ENCODE data around the gene BSPRY.
A peak's percentile ranks its signal among the peaks of the same experiment; 100 is the strongest.

The BSPRY gene

DNA sequence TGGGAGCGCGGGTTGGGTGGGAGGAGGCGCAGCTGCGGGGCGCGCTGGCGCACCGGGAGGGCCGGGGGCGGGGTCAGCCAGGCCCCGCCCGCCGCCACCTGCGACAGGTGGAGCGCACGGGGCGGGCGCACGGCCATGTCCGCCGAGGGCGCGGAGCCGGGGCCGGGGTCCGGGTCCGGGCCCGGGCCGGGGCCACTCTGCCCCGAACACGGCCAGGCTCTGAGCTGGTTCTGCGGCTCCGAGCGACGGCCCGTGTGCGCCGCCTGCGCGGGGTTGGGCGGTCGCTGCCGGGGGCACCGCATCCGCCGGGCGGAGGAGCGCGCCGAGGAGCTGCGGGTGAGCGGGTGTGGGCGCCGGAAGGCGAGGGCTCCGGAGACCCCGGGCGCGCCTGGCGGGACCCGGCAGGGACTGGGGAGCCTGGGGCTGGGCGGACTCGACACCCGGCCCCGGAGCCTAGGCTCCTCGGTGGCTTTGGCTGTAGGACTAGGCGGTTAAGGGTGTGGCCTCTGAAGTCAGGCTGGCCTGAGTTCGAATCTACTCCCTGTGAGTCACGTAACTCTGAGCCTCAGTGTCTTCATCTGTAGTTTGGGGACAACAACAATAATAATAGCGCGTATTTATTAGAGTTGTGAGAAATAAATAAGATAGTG lies at the start of gene BSPRY (continued):
- TF ChIP-seq PATZ1 (tag by site-specific recombination; IDR thresholded peaks at IDR 0.05) (no peak), ZNF394 (tag by site-specific recombination; IDR thresholded peaks at IDR 0.05; ENCODE audit: borderline replicate concordance) (0 out of 2 replicates have a peak, but pooled peaks have one; percentile 18), GLI2 (tag by site-specific recombination; IDR thresholded peaks at IDR 0.05; ENCODE audit: borderline replicate concordance, low read depth) (no peak), ZBTB8A (tag by site-specific recombination; IDR thresholded peaks at IDR 0.05) (peak; percentile 68), ZNF398 (tag by site-specific recombination; IDR thresholded peaks at IDR 0.05) (no peak), ZNF335 (tag by site-specific recombination; conservative IDR thresholded peaks at IDR 0.05) (peak; percentile 50; the same call in 1 of the 2 replicates), ZNF2 (tag by site-specific recombination; IDR thresholded peaks at IDR 0.05) (no peak), ZNF175 (tag by site-specific recombination; IDR thresholded peaks at IDR 0.05) (no peak)

DNA sequence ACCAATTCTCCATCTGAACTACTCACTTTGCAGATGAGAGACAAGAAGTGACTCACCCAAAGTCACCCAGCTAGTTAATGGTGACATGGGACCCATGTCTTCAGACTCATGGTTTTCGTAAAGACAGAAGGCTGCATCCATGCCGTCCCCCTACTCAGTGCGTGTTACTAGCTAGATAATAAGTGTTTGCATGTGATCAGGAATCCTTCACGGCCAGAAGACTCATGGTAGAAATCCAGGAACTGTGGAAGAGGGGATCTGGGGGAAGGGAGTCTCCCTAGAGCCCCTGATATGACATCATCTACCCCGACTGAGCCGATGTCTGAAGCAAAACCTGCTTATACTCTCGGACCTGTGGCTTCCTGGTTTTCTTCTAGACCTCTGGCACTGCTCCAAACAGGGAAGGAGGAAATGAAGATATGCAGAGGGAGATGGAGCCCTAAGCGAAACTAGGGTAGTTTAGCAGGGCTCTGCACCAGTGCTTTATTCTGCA lies 49.5 kb upstream of the BSPRY start:
- TF ChIP-seq, protein P1, sequence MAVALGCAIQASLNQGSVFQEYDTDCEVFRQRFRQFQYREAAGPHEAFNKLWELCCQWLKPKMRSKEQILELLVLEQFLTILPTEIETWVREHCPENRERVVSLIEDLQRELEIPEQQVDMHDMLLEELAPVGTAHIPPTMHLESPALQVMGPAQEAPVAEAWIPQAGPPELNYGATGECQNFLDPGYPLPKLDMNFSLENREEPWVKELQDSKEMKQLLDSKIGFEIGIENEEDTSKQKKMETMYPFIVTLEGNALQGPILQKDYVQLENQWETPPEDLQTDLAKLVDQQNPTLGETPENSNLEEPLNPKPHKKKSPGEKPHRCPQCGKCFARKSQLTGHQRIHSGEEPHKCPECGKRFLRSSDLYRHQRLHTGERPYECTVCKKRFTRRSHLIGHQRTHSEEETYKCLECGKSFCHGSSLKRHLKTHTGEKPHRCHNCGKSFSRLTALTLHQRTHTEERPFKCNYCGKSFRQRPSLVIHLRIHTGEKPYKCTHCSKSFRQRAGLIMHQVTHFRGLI (tag by site-specific recombination; IDR thresholded peaks at IDR 0.05), result peak; percentile 75
- TF ChIP-seq YY2 (tag by site-specific recombination; IDR thresholded peaks at IDR 0.05), result no peak
- POLR2A ChIA-PET, result interaction anchor here (0.6 to 1.8 kb wide), 3 partner anchors 24 to 190 kb away, joined by 4 to 5 read pairs (median 5); partner anchors contain the start of genes CDC26, FKBP15, PRPF4 and SLC31A1

DNA sequence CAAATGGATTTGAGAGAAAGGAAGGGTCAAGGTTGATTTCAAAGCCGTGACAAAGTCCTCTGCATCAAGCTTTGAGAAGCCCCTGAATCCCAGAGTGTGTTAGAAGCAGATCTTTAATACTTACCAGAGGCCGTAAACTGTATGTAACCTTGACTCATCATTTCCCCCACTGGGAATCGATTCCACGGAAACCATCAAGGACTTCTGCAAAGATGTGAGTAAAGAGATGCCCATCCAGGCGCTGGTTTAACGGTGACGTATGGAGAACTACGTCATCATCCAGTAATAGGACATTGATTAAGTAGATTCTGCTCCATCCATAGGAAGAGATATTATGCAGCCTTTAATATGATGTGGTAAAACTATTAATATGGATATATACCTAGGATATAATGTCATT lies 47.8 kb upstream of the BSPRY start:
- ChIA-PET POLR2A (no interaction called here), CTCF (no interaction called here)
- H3K9me3 ChIP-seq (ENCODE audit: control insufficient read depth, insufficient read depth, low read depth, low read length), result no peaks in the 10 kb centered on the region
- H3K4me1 ChIP-seq (ENCODE audit: control insufficient read depth, insufficient read depth, low read length), result no peaks in the 10 kb centered on the region
- H3K27ac ChIP-seq (ENCODE audit: extremely low read depth, low read depth, low read length), result no peak overlapping the region
- no peaks in the 10 kb centered on the region for H3K36me3 ChIP-seq (ENCODE audit: control insufficient read depth in 2 of 2, insufficient read depth in 1 of 2, low read length in 2 of 2)
- no peak overlapping the region for H3K4me3 ChIP-seq (ENCODE audit: low read depth, low read length)
- TF ChIP-seq ZNF555 (tag by site-specific recombination; conservative IDR thresholded peaks at IDR 0.05), result no peak
- TF ChIP-seq ZNF48 (tag by site-specific recombination; IDR thresholded peaks at IDR 0.05), result no peak
- no peak for TF ChIP-seq ZNF707 (tag by site-specific recombination; IDR thresholded peaks at IDR 0.05)
- no peak for TF ChIP-seq ZNF23 (tag by site-specific recombination; IDR thresholded peaks at IDR 0.05; ENCODE audit: borderline replicate concordance)
- TF ChIP-seq HOXD13 (CRISPR knock-in tag; IDR thresholded peaks at IDR 0.05; ENCODE audit: borderline replicate concordance), result no peak
- no peak for TF ChIP-seq ZBTB1 (tag by site-specific recombination; IDR thresholded peaks at IDR 0.05)
- TF ChIP-seq ZNF645 (tag by site-specific recombination; IDR thresholded peaks at IDR 0.05), result no peak
- TF ChIP-seq ZFP3 (tag by site-specific recombination; IDR thresholded peaks at IDR 0.05; ENCODE audit: low read depth), result no peak
- no peak for TF ChIP-seq OSR2 (tag by site-specific recombination; IDR thresholded peaks at IDR 0.05)
- TF ChIP-seq ZNF280C (tag by site-specific recombination; IDR thresholded peaks at IDR 0.05), result no peak
- no peak for TF ChIP-seq ZNF423 (tag by site-specific recombination; IDR thresholded peaks at IDR 0.05)
- TF ChIP-seq GFI1B (tag by site-specific recombination; IDR thresholded peaks at IDR 0.05), result no peak
- no peak for TF ChIP-seq HOXA7 (CRISPR knock-in tag; IDR thresholded peaks at IDR 0.05; ENCODE audit: borderline replicate concordance)
- no peak for TF ChIP-seq WT1 (tag by site-specific recombination; IDR thresholded peaks at IDR 0.05)

More for the DNA sequence above, 49.5 kb upstream of the BSPRY start:
- H3K36me3 ChIP-seq (ENCODE audit: control insufficient read depth in 2 of 2, insufficient read depth in 1 of 2, low read length in 2 of 2), result no peaks in the 10 kb centered on the region
- CTCF ChIA-PET, result interaction anchor here (1.1 to 1.7 kb wide), 2 partner anchors 12 to 107 kb away, joined by 3 to 5 read pairs; no protein-coding TSS in a partner anchor
- H3K9me3 ChIP-seq (ENCODE audit: control insufficient read depth, insufficient read depth, low read depth, low read length), result no peaks in the 10 kb centered on the region
- no peak overlapping the region for H3K27ac ChIP-seq (ENCODE audit: extremely low read depth, low read depth, low read length)
- H3K4me3 ChIP-seq (ENCODE audit: low read depth, low read length), result no peak overlapping the region
- no peaks in the 10 kb centered on the region for H3K4me1 ChIP-seq (ENCODE audit: control insufficient read depth, insufficient read depth, low read length)
